D721Med (cell line): ENCODE measurements around the gene RBM8A.
A peak's percentile ranks its signal among the peaks of the same experiment; 100 is the strongest.

Experiments
- DNase-seq: peaks from one replicate; pipeline ENCODE4 v3.0.0; 2011; ENCODE audit warnings: low spot score; ENCODE audit not compliant: insufficient read length
- FAIRE-seq: peaks from 2 replicates; lab custom pipeline; 2011; peaks lifted over from hg19 to GRCh38; lab: Jason Lieb, UNC
- CTCF ChIP-seq: IDR thresholded peaks from 2 replicates; pipeline ENCODE4 v1.5.1; 2012; ENCODE audit warnings: mild to moderate bottlenecking, control low read depth; ENCODE audit not compliant: insufficient read depth; ENCODE audit errors: missing control alignments

RBM8A gene

GRCh38 chr1:145927063-145927886 lies at the start of gene RBM8A:
Gene RBM8A (minus strand): TSS chr1:145927484. CDS start chr1:145927426, 58 bp downstream.
- FAIRE-seq: peak; percentile 84
- TF ChIP-seq CTCF: peak; percentile 53
- DNase-seq: no peak

GRCh38 chr1:145977016-145977415 lies 49.7 kb upstream of the RBM8A start:
- no peak for FAIRE-seq
- TF ChIP-seq CTCF: no peak

GRCh38 chr1:145975216-145975615 lies 47.9 kb upstream of the RBM8A start:
- DNase-seq: no peak
- TF ChIP-seq CTCF: no peak
- no peak for FAIRE-seq

More at GRCh38 chr1:145977016-145977415, 49.7 kb upstream of the RBM8A start:
- no peak for DNase-seq

- no peak for TF ChIP-seq CTCF
- FAIRE-seq (no peak), DNase-seq (no peak)
Measured at GRCh38 chr1:145974721-145975120, 47.4 kb upstream of the RBM8A start.

- no peak for TF ChIP-seq CTCF
- DNase-seq (no peak), FAIRE-seq (no peak)
Measured at GRCh38 chr1:145972580-145972979, 45.3 kb upstream of the RBM8A start.

GRCh38 chr1:145967288-145967687 lies 40.0 kb upstream of the RBM8A start:
- no peak for FAIRE-seq
- TF ChIP-seq CTCF: no peak
- no peak for DNase-seq

GRCh38 chr1:145965119-145965744 lies 37.9 kb upstream of the RBM8A start:
- FAIRE-seq (no peak), DNase-seq (no peak)
- TF ChIP-seq CTCF: no peak
